ENCODE data around the gene NECTIN2. TPM values are rescaled to one million over a fixed set of nuclear protein-coding genes. Genes with fewer than 3 reads are reported as not detected.

Gene NECTIN2
- total RNA-seq, 4 donors from 2014 or later: 63.2 to 126 (median 90.4) TPM

GRCh38 chr19:44816301-44816700 is 29.8 kb upstream of the NECTIN2 start:
- 69 to 72% methylated on average over 2 of the region's 2 CpGs for WGBS, 2 donors
- Histone ChIP-seq H3K27me3 (no peaks in the 10 kb centered on the region), H3K9me3 (no peaks in the 10 kb centered on the region), H3K4me1 (peaks cover 0 to 22% (median 5%) of the 10 kb centered on the region in 4 donors), H3K36me3 (peaks cover 0 to 67% (median 0%) of the 10 kb centered on the region in 3 donors), H3K27ac (no peak overlapping the region), H3K4me3 (no peak overlapping the region)
- no peak for DNase-seq (ENCODE audit: low spot score in 2 of 2)
- TF ChIP-seq POLR2A (IDR thresholded peaks at IDR 0.05) (no peak), CTCF (IDR thresholded peaks at IDR 0.05) (no peak), EP300 (IDR thresholded peaks at IDR 0.05) (no peak)

- Histone ChIP-seq H3K4me1 (peaks cover 0 to 14% (median 5%) of the 10 kb centered on the region in 4 donors), H3K27me3 (no peaks in the 10 kb centered on the region), H3K27ac (no peak overlapping the region), H3K36me3 (peaks cover 0 to 58% (median 0%) of the 10 kb centered on the region in 3 donors), H3K9me3 (no peaks in the 10 kb centered on the region), H3K4me3 (no peak overlapping the region)
- 83 to 86% methylated on average over 8 of the region's 8 CpGs for WGBS, 2 donors
- TF ChIP-seq POLR2A (IDR thresholded peaks at IDR 0.05) (no peak), CTCF (IDR thresholded peaks at IDR 0.05) (no peak), EP300 (IDR thresholded peaks at IDR 0.05) (no peak)
- no peak for DNase-seq (ENCODE audit: low spot score in 2 of 2)
Measured at GRCh38 chr19:44817725-44818465, 28.2 kb upstream of the NECTIN2 start.

- no peak for DNase-seq (ENCODE audit: low spot score in 2 of 2)
Measured at GRCh38 chr19:44818466-44819031, 27.5 kb upstream of the NECTIN2 start.

GRCh38 chr19:44819246-44819832 is 26.8 kb upstream of the NECTIN2 start:
- H3K27ac ChIP-seq: no peak overlapping the region
- WGBS, 2 donors: 81 to 84% methylated on average over 28 of the region's 28 CpGs
- no peak for DNase-seq (ENCODE audit: low spot score in 2 of 2)

More at GRCh38 chr19:44818466-44819031, 27.5 kb upstream of the NECTIN2 start:
- H3K27me3 ChIP-seq: no peaks in the 10 kb centered on the region
- H3K36me3 ChIP-seq: peaks cover 0 to 52% (median 0%) of the 10 kb centered on the region in 3 donors
- peak overlapping the region in 1 of 4 donors; percentile 17 for H3K27ac ChIP-seq
- peaks cover 0 to 14% (median 5%) of the 10 kb centered on the region in 4 donors for H3K4me1 ChIP-seq
- H3K9me3 ChIP-seq: no peaks in the 10 kb centered on the region
- TF ChIP-seq EP300 (IDR thresholded peaks at IDR 0.05) (no peak), POLR2A (IDR thresholded peaks at IDR 0.05) (no peak), CTCF (IDR thresholded peaks at IDR 0.05) (no peak)
- no peak overlapping the region for H3K4me3 ChIP-seq
- WGBS, 2 donors: 78 to 83% methylated on average over 20 of the region's 20 CpGs

More at GRCh38 chr19:44819246-44819832, 26.8 kb upstream of the NECTIN2 start:
- Histone ChIP-seq H3K4me3 (no peak overlapping the region), H3K4me1 (peaks cover 0 to 14% (median 5%) of the 10 kb centered on the region in 4 donors), H3K9me3 (no peaks in the 10 kb centered on the region), H3K27me3 (no peaks in the 10 kb centered on the region), H3K36me3 (peaks cover 0 to 44% (median 0%) of the 10 kb centered on the region in 3 donors)
- TF ChIP-seq CTCF (IDR thresholded peaks at IDR 0.05): no peak
- no peak for TF ChIP-seq EP300 (IDR thresholded peaks at IDR 0.05)
- no peak for TF ChIP-seq POLR2A (IDR thresholded peaks at IDR 0.05)

Data from tibial nerve (tissue), 4 donors.